Aorta (tissue), 5 donors: Measurements from ENCODE around the gene MARCHF3. TPM values are rescaled to one million over a fixed set of nuclear protein-coding genes. Genes with fewer than 3 reads are reported as not detected.

Source experiments
- ATAC-seq: fragments of 200-7000 bp; cut with Tn5 transposase; one replicate; pipeline ENCODE4 v1.9.1; 2022; ENCODE audit warnings: moderate library complexity; ENCODE audit not compliant: low FRiP score
- DNase-seq, 2 donors: peaks; one replicate each; pipeline ENCODE4 v3.0.0-alpha.2; 2020
- H3K27ac ChIP-seq, 2 donors: one replicate each; pipeline ENCODE4 v1.5.1; 2013; ENCODE audit warnings: low read length in 2 of 2, mild to moderate bottlenecking in 2 of 2, moderate library complexity in 2 of 2, control low read depth in 1 of 2, inconsistent platforms in 1 of 2, low read depth in 1 of 2
- H3K27me3 ChIP-seq, 2 donors: one replicate each; pipeline ENCODE4 v1.6.1; 2013; ENCODE audit warnings: control low read depth in 1 of 2, low read length in 1 of 2, mild to moderate bottlenecking in 1 of 2, moderate library complexity in 1 of 2; ENCODE audit not compliant: insufficient read depth in 2 of 2, control insufficient read depth in 1 of 2
- H3K36me3 ChIP-seq, 2 donors: one replicate each; pipeline ENCODE4 v1.6.1; 2013; ENCODE audit warnings: control low read depth in 1 of 2, low read length in 1 of 2, mild to moderate bottlenecking in 1 of 2; ENCODE audit not compliant: insufficient read depth in 2 of 2, control insufficient read depth in 1 of 2
- H3K4me1 ChIP-seq, 2 donors: one replicate each; pipeline ENCODE4 v1.6.1; 2013; ENCODE audit warnings: low read length in 2 of 2, control low read depth in 1 of 2, mild to moderate bottlenecking in 1 of 2, moderate library complexity in 1 of 2; ENCODE audit not compliant: insufficient read depth in 2 of 2, control insufficient read depth in 1 of 2
- H3K4me3 ChIP-seq, 2 donors: one replicate each; pipeline ENCODE4 v1.5.1; 2013; ENCODE audit warnings: low read length in 2 of 2, control low read depth in 1 of 2, mild to moderate bottlenecking in 1 of 2
- H3K9me3 ChIP-seq: one replicate; pipeline ENCODE4 v1.6.1; 2013; ENCODE audit warnings: mild to moderate bottlenecking, low read length; ENCODE audit not compliant: control insufficient read depth
- WGBS, 2 donors: extraction: QIAGEN DNeasy Blood & Tissue Kit; methylation state at CpG; one replicate each; pipeline ENCODE4 v1.1.7; 2013; 5-methylcytosine and 5-hydroxymethylcytosine counted together
- intact Hi-C, 2 donors: fragments of 100-400 bp; cut with DNase I; formaldehyde crosslinking; loops; one replicate each; pipeline versions ENCODE4 v1.14.2 to v1.15.0; 2022
- polyA plus RNA-seq, 2 donors: library from polyadenylated mRNA; stranded (reverse); fragments of 200-250 nt; gene quantifications; one replicate each; pipeline ENCODE4 v1.2.3, GENCODE V29; 2013
- total RNA-seq, 2 donors: library from RNA; stranded (reverse); fragmentation: NEBNext Ultra II Directional; extraction: Animal tissue kit (Norgen Biotek cat#: 25700); gene quantifications; one replicate each; pipeline ENCODE4 v1.2.1, GENCODE V29; 2021
- donor health status: healthy with polysubstance abuse.
- donor health status: Bipolar disorder and iron deficiency.
- donor health status: DM: no; HTN: no; CAD: no.
- donor health status: DM: no; HTN: no; CAD: no.
- donor health status: DM: yes; HTN: yes; CAD: no.

MARCHF3 gene
- total and polyA plus RNA-seq, 4 donors = 0.38 to 23.1 (median 11.0) TPM

- H3K4me3 ChIP-seq = no peak overlapping the region
- 37 to 43% methylated on average over 2 of the region's 2 CpGs for WGBS, 2 donors
- no peak overlapping the region for H3K27ac ChIP-seq
- intact Hi-C loops = loop anchor here in 1 of 2 donors (5.0 kb wide), 1 partner anchor 36 kb away; the partner anchor contains the start of gene MARCHF3
- no peak for ATAC-seq
- H3K4me1 ChIP-seq = no peaks in the 10 kb centered on the region
- H3K27me3 ChIP-seq = no peaks in the 10 kb centered on the region
- DNase-seq = no peak
- H3K36me3 ChIP-seq = no peaks in the 10 kb centered on the region
- H3K9me3 ChIP-seq = no peaks in the 10 kb centered on the region
These were observed 38.3 kb upstream of the MARCHF3 start for GRCh38 chr5:127068493-127069214.

GRCh38 chr5:127066721-127067120 is 36.4 kb upstream of the MARCHF3 start:
- H3K36me3 ChIP-seq = no peaks in the 10 kb centered on the region
- H3K9me3 ChIP-seq = no peaks in the 10 kb centered on the region
- no peak overlapping the region for H3K4me3 ChIP-seq
- intact Hi-C loops = loop anchor here in 1 of 2 donors (5.0 kb wide), 1 partner anchor 34 kb away; the partner anchor contains the start of gene MARCHF3
- H3K4me1 ChIP-seq = no peaks in the 10 kb centered on the region
- ATAC-seq (no peak), DNase-seq (no peak)
- H3K27ac ChIP-seq = no peak overlapping the region
- no peaks in the 10 kb centered on the region for H3K27me3 ChIP-seq

- DNase-seq (no peak), ATAC-seq (no peak)
- WGBS, 2 donors = 95 to 98% methylated on average over 4 of the region's 4 CpGs
- Histone ChIP-seq H3K27ac (no peak overlapping the region), H3K27me3 (no peaks in the 10 kb centered on the region), H3K4me1 (no peaks in the 10 kb centered on the region), H3K4me3 (no peak overlapping the region), H3K36me3 (no peaks in the 10 kb centered on the region), H3K9me3 (no peaks in the 10 kb centered on the region)
- intact Hi-C loops = no loop called here
These were observed 34.0 kb upstream of the MARCHF3 start for GRCh38 chr5:127064253-127064840.

- Histone ChIP-seq H3K27me3 (no peaks in the 10 kb centered on the region), H3K36me3 (no peaks in the 10 kb centered on the region), H3K4me3 (no peak overlapping the region), H3K4me1 (no peaks in the 10 kb centered on the region), H3K9me3 (no peaks in the 10 kb centered on the region), H3K27ac (no peak overlapping the region)
- no peak for ATAC-seq
- intact Hi-C loops = no loop called here
- 72 to 79% methylated on average over 2 of the region's 2 CpGs for WGBS, 2 donors
- DNase-seq = no peak
These were observed 33.0 kb upstream of the MARCHF3 start for GRCh38 chr5:127063257-127063913.

GRCh38 chr5:127061956-127062355 is 31.6 kb upstream of the MARCHF3 start:
- DNase-seq = no peak
- H3K4me1 ChIP-seq = no peaks in the 10 kb centered on the region
- H3K27ac ChIP-seq = no peak overlapping the region
- no peaks in the 10 kb centered on the region for H3K9me3 ChIP-seq
- no peak overlapping the region for H3K4me3 ChIP-seq
- intact Hi-C loops = no loop called here
- no peak for ATAC-seq
- H3K36me3 ChIP-seq = no peaks in the 10 kb centered on the region
- H3K27me3 ChIP-seq = no peaks in the 10 kb centered on the region
- 64 to 65% methylated on average over 1 of the region's 1 CpG for whole genome bisulfite sequencing, 2 donors

GRCh38 chr5:127061537-127061936 is 31.2 kb upstream of the MARCHF3 start:
- no peak overlapping the region for H3K4me3 ChIP-seq
- H3K27ac ChIP-seq = no peak overlapping the region
- no peaks in the 10 kb centered on the region for H3K9me3 ChIP-seq
- intact Hi-C loops = no loop called here
- no peaks in the 10 kb centered on the region for H3K4me1 ChIP-seq
- DNase-seq (no peak), ATAC-seq (no peak)
- no peaks in the 10 kb centered on the region for H3K27me3 ChIP-seq
- 89 to 91% methylated on average over 1 of the region's 1 CpG for WGBS, 2 donors
- H3K36me3 ChIP-seq = no peaks in the 10 kb centered on the region

- 77 to 78% methylated on average over 1 of the region's 1 CpG for WGBS, 2 donors
- Histone ChIP-seq H3K27me3 (no peaks in the 10 kb centered on the region), H3K4me3 (no peak overlapping the region), H3K4me1 (no peaks in the 10 kb centered on the region), H3K9me3 (no peaks in the 10 kb centered on the region), H3K36me3 (no peaks in the 10 kb centered on the region), H3K27ac (no peak overlapping the region)
- ATAC-seq = no peak
- no peak for DNase-seq
- intact Hi-C loops = no loop called here
These were observed 30.2 kb upstream of the MARCHF3 start for GRCh38 chr5:127060470-127060985.

- WGBS, 2 donors = 76 to 81% methylated on average over 2 of the region's 2 CpGs
- ATAC-seq = no peak
- no peaks in the 10 kb centered on the region for H3K9me3 ChIP-seq
- no peaks in the 10 kb centered on the region for H3K4me1 ChIP-seq
- H3K27me3 ChIP-seq = no peaks in the 10 kb centered on the region
- no peak overlapping the region for H3K27ac ChIP-seq
- H3K36me3 ChIP-seq = no peaks in the 10 kb centered on the region
- DNase-seq = no peak
- no peak overlapping the region for H3K4me3 ChIP-seq
- intact Hi-C loops = no loop called here
These were observed 26.5 kb upstream of the MARCHF3 start for GRCh38 chr5:127056896-127057295.
